Activated naive CD4-positive, alpha-beta T cell treated with anti-CD3 and anti-CD28 coated beads for 36 hours (primary cell): ENCODE measurements around the gene STK10. TPM values are rescaled to one million over a fixed set of nuclear protein-coding genes. Genes with fewer than 3 reads are reported as not detected.
"Not testable (repeated sequence)": the region's sequence is repeated elsewhere in the genome, so short reads cannot be mapped to it uniquely, and the experiment has no call there.

ENCODE experiments used
- CTCF ChIA-PET: fragments of 350-600 bp; sonication (Branson Sonifier 250); formaldehyde crosslinking; loops from one replicate; lab custom pipeline; 2021; ENCODE audit warnings: antibody characterized with exemption; lab: Charles Lee
- DNase-seq: peaks from one replicate; pipeline ENCODE4 v3.0.0-alpha.2; 2020
- H3K27ac Mint-ChIP-seq: one replicate; pipeline ENCODE4 v1.8.0; 2021; ENCODE audit warnings: mild to moderate bottlenecking, mixed read lengths
- H3K27me3 Mint-ChIP-seq: one replicate; pipeline ENCODE4 v1.8.0; 2021; ENCODE audit warnings: low read depth, mixed read lengths
- H3K36me3 Mint-ChIP-seq: one replicate; pipeline ENCODE4 v1.8.0; 2021; ENCODE audit warnings: low read depth, mixed read lengths
- H3K4me1 Mint-ChIP-seq: one replicate; pipeline ENCODE4 v1.8.0; 2021; ENCODE audit warnings: low read depth, mixed read lengths
- H3K4me3 Mint-ChIP-seq: one replicate; pipeline ENCODE4 v1.8.0; 2021; ENCODE audit warnings: mild to moderate bottlenecking, moderate library complexity, mixed read lengths
- H3K9me3 Mint-ChIP-seq: one replicate; pipeline ENCODE4 v1.8.0; 2021; ENCODE audit warnings: mixed read lengths
- intact Hi-C: fragments of 100-400 bp; cut with micrococcal nuclease; formaldehyde crosslinking; loops from one replicate; pipeline ENCODE4 v1.15.1; 2023
- total RNA-seq, 2 experiments: library from RNA; stranded (reverse); gene quantifications; one replicate each; pipeline ENCODE4 v1.2.3, GENCODE V29; 2021

The STK10 gene
- total RNA-seq, 2 experiments from 2014 or later = 44.7 to 55.1 TPM

DNA sequence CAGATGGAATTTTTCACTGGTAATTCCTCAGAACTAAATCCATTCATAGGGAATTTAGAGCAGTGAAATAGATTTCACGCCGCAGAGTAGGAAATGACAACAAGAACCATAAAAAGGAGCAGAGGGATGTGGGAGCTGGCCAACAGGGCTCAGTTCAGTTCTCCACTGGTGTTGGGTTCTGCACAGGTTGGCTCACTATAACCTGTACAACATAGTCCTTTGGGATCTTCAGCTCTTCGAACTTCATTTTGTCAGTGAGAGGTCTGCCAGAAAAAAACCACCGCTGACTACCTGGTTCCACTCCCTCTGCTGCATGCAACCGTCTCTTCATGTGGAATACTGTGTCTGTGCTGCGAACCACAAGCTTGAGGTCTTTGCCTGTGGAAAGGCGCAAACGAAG, 23.7 kb upstream of the STK10 start:
- Mint-ChIP-seq H3K9me3 (no peaks in the 10 kb centered on the region), H3K36me3 (peaks cover 9% of the 10 kb centered on the region), H3K4me1 (no peaks in the 10 kb centered on the region), H3K27ac (no peak overlapping the region), H3K27me3 (no peaks in the 10 kb centered on the region), H3K4me3 (no peak overlapping the region)
- intact Hi-C loops = no loop called here
- CTCF ChIA-PET = interaction anchor here (0.6 to 1.6 kb wide), 3 partner anchors 9 to 181 kb away, joined by 3 to 4 read pairs (median 3); partner anchors contain the start of gene STK10
- DNase-seq = no peak

DNA sequence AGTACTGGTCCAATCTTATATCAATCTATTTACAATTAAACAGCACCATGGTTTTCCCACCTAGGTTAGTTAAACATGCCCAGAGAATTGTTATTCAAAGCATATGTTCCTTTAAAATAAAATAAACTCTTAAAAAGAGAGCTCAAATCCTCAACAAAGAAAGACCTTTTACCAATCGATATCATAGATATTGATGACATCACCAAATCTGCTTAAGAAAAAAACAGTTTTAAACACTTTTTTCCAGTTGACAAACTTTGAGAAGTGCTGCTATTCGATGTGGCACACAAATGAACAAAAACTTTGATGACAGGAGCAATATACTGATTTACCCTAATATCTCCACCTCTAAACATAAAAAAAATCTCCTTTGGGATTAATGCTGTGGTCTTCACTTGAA, 21.7 kb upstream of the STK10 start:
- CTCF ChIA-PET = no interaction called here
- no peaks in the 10 kb centered on the region for H3K4me1 Mint-ChIP-seq
- no peak overlapping the region for H3K27ac Mint-ChIP-seq
- no peak overlapping the region for H3K4me3 Mint-ChIP-seq
- no peak for DNase-seq
- H3K27me3 Mint-ChIP-seq = no peaks in the 10 kb centered on the region
- intact Hi-C loops = no loop called here
- H3K36me3 Mint-ChIP-seq = peaks cover 9% of the 10 kb centered on the region
- no peaks in the 10 kb centered on the region for H3K9me3 Mint-ChIP-seq

DNA sequence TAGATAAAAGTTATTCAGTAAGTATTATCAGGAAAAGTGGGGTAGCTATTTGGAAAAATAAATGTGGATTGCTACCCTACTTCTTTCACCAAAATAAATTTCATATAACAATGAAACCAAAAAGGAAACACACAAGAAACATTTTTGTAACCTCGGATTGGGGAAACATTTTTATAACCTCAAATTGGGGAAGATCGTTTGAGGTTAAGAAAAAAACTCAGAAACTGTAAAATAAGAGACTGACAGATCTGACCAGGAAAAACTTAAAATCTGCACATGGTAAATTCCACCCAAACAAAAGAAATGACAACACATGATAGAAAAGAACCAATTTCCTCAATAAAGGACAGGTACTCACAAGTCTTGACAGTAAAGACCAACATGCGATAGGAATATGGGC, 19.5 kb upstream of the STK10 start:
- Mint-ChIP-seq H3K9me3 (no peaks in the 10 kb centered on the region), H3K4me3 (no peak overlapping the region), H3K27me3 (no peaks in the 10 kb centered on the region), H3K4me1 (no peaks in the 10 kb centered on the region), H3K36me3 (peaks cover 7% of the 10 kb centered on the region), H3K27ac (no peak overlapping the region)
- DNase-seq = no peak
- intact Hi-C loops = no loop called here
- CTCF ChIA-PET = no interaction called here

DNA sequence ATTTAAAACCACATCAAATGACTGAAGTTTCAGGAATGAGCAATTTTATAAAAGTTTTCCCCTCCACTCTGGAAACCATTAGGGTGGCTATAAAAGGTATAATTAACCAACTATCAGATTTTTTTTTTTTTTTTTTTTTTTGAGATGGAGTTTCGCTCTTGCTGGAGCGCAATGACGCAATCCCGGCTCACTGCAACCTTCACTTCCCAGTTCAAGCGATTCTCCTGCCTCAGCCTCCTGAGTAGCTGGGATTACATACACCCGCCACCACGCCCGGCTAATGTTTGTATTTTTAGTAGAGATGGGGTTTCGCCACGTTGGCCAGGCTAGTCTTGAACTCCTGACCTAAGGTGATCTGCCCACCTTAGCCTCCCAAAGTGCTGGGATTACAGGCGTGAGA, 18.0 kb upstream of the STK10 start:
- H3K4me1 Mint-ChIP-seq, CTCF ChIA-PET, H3K27me3 Mint-ChIP-seq, H3K27ac Mint-ChIP-seq, H3K9me3 Mint-ChIP-seq, intact Hi-C loops, H3K36me3 Mint-ChIP-seq, DNase-seq, H3K4me3 Mint-ChIP-seq: not testable (repeated sequence)

DNA sequence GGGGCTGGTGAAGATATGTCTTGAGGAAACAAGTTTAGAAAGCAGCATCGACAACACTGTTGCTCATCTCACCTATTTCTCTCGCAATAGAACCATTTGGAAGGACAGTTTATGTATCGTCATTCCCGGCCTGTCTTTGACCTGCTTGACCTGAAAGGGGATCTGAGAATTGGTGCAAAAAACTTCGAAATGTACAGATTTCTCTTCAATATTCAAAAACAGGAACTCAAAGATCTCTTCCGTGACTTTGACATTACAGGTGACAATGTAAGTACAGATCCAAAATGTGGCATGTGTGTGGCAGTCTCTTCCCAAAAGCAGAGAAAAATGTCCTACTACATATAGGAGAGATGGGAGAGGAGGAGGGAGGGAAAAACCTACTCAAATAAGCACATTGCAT, 12.5 kb upstream of the STK10 start:
- H3K27ac Mint-ChIP-seq = no peak overlapping the region
- H3K27me3 Mint-ChIP-seq = peaks cover 3% of the 10 kb centered on the region
- no peaks in the 10 kb centered on the region for H3K4me1 Mint-ChIP-seq
- no peak for DNase-seq
- CTCF ChIA-PET = no interaction called here
- H3K4me3 Mint-ChIP-seq = no peak overlapping the region
- intact Hi-C loops = no loop called here
- no peaks in the 10 kb centered on the region for H3K9me3 Mint-ChIP-seq
- H3K36me3 Mint-ChIP-seq = no peaks in the 10 kb centered on the region

DNA sequence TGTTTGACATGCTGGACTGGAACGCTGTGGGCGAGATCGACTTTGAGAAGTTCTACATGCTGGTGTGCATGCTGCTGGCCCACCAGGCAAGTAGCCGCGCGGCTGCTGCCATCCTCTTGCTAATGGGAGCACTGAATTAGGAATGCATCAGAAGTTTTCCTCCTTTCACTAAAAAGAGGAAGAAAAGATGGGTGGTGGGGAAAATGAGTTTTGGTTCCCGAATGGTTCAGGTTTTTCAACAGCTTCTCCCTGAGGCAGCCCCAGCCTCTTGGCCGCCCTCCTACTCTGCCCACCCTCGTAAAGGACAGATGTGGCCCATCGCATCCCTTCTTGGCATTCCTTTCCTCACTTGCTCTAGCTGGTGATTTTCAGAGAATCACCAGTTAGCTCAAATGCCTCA, 11.4 kb upstream of the STK10 start:
- no peak overlapping the region for H3K27ac Mint-ChIP-seq
- DNase-seq = no peak
- H3K9me3 Mint-ChIP-seq = no peaks in the 10 kb centered on the region
- H3K27me3 Mint-ChIP-seq = peaks cover 3% of the 10 kb centered on the region
- intact Hi-C loops = loop anchor here (10.0 kb wide), 1 partner anchor 495 kb away; no protein-coding TSS in a partner anchor
- CTCF ChIA-PET = interaction anchor here (0.9 to 3.3 kb wide), 4 partner anchors 9 to 94 kb away, joined by 3 to 11 read pairs (median 5); partner anchors contain the start of gene STK10
- no peak overlapping the region for H3K4me3 Mint-ChIP-seq
- no peaks in the 10 kb centered on the region for H3K36me3 Mint-ChIP-seq
- no peaks in the 10 kb centered on the region for H3K4me1 Mint-ChIP-seq

DNA sequence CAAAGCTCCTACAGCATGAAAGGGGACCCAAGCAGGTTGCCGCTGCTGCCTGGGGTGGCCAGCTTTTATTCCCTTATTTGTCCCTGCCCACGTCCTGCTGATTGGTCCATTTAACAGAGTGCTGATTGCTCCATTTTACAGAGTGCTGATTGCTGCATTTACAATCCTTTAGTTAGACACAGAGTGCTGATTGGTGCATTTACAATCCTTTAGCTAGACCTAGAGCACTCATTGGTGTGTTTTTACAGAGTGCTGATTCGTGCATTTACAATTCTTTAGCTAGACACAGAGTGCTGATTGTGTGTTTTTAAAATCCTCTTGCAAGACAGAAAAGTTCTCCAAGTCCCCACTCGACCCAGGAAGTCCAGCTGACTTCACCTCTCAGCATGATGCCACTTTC, 9.8 kb upstream of the STK10 start:
- intact Hi-C loops = loop anchor here (10.0 kb wide), 1 partner anchor 497 kb away; no protein-coding TSS in a partner anchor
- not testable (repeated sequence) for H3K4me3 Mint-ChIP-seq, H3K27me3 Mint-ChIP-seq, DNase-seq, H3K27ac Mint-ChIP-seq, H3K9me3 Mint-ChIP-seq, H3K36me3 Mint-ChIP-seq, H3K4me1 Mint-ChIP-seq
- CTCF ChIA-PET = interaction anchor here (0.8 to 3.3 kb wide), 4 partner anchors 9 to 139 kb away, joined by 4 to 11 read pairs (median 6); partner anchors contain the start of gene STK10

DNA sequence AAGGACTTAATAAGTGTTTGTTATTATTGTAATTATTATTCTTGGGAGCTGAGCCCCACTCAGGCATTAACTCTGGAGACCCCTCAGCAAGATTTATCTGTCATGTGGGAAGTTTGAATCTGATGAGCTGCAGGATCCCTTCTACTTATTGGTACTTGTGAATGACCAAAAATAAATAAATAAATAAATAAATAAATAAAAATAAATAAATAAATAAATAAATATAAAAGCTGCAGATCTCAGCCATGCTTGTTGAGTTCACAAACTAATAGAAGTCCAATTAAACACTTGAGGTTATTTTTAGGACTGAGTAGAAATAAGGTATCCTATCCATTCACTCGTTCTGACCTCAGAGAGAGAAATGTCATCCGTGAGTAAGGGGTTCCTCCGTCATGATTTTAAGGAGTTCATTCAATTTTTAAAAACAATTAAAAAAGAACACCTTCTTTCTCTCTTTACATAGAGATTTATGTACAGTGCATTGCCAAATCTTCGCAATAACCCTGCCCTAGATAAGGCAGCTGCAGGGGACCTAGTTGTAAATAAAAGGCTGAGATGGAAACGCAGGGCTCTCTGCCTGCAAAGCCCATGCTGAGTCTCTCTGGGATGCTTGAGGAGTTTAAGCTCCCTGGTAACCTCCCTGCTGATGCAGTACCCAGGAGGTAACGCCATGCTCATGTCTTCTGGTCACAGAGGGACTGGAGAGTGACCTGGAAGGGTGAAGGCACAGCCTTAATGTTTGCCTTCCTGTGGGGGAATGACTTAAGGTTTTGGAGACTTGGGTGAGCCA, 7.2 kb upstream of the STK10 start:
- no peak for DNase-seq
- intact Hi-C loops = loop anchor here (10.0 kb wide), 1 partner anchor 500 kb away; no protein-coding TSS in a partner anchor
- H3K36me3 Mint-ChIP-seq = no peaks in the 10 kb centered on the region

DNA sequence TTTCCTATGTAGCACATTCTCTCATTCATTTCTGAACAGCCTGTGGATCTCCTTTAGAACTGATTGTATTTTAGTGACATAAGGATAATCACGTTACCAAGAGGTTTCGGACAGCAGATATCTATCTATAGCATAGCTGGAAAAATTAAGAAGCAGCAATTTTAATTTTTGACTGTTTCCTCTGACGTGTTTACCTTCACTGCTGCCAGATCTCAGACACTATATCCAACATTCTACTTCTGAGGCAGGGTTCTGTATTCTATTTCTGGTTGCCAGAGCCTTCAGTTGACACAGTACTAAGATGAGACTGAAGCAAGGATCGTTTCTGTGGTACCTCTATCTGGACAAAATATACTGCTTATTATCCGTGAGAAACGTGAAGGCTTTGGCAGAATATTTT, 5.8 kb upstream of the STK10 start, which contains the start of gene EFCAB9:
Gene EFCAB9 (plus strand): TSS at position 301 of the 400 bp plus-strand sequence. CDS start 1 bp downstream, at position 302.
- no peak within 1 kb of the TSS for H3K4me3 Mint-ChIP-seq
- CTCF ChIA-PET = interaction anchor here (0.7 to 1.3 kb wide), 3 partner anchors 88 to 130 kb away, joined by 3 read pairs; no protein-coding TSS in a partner anchor

More for the DNA sequence above, 7.2 kb upstream of the STK10 start:
- no peak overlapping the region for H3K4me3 Mint-ChIP-seq
- peaks cover 3% of the 10 kb centered on the region for H3K27me3 Mint-ChIP-seq
- no peaks in the 10 kb centered on the region for H3K4me1 Mint-ChIP-seq
- CTCF ChIA-PET = interaction anchor here (0.6 to 1.2 kb wide), 5 partner anchors 80 to 1872 kb away, joined by 3 to 6 read pairs (median 5); no protein-coding TSS in a partner anchor
- no peak overlapping the region for H3K27ac Mint-ChIP-seq
- no peaks in the 10 kb centered on the region for H3K9me3 Mint-ChIP-seq

DNA sequence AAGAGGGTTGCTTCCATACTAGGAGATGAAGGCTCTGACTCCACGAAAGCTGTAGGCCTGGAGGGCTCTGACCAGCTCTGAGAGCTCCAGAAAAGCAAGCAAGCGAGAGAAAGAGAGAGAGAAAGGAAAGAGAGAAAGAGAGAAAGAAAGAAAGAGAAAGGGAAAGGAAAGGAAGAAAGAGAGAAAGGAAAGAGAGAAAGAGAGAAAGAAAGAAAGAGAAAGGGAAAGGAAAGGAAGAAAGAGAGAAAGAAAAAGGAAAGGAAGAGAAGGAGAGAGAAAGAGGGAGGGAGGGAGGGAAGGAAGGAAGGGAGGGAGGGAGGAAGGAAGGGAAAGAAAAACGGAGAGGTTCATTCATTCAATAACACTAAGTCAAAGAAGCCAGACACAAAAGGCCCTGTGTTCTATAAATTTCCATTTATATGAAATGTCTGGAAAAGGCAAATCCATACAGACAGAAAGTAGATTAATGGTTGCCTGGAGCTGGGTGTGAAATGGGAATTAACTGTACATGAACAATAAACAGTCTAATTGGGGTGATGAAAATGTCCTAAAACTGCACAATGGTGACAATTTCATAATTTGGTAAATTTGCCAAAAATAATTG, 1.8 kb upstream of the STK10 start:
- no peaks in the 10 kb centered on the region for H3K9me3 Mint-ChIP-seq
- no peak overlapping the region for H3K4me3 Mint-ChIP-seq
- H3K4me1 Mint-ChIP-seq = peaks cover 17% of the 10 kb centered on the region
- CTCF ChIA-PET = interaction anchor here (0.6 to 9.1 kb wide), 18 partner anchors 8 to 288 kb away, joined by 3 to 159 read pairs (median 7); partner anchors contain the start of gene UBTD2
- H3K27me3 Mint-ChIP-seq = no peaks in the 10 kb centered on the region
- no peak overlapping the region for H3K27ac Mint-ChIP-seq
- intact Hi-C loops = loop anchor here (2.0 to 10.0 kb wide), 6 partner anchors 35 to 771 kb away; partner anchors contain the start of gene FGF18
- DNase-seq = no peak
- peaks cover 3% of the 10 kb centered on the region for H3K36me3 Mint-ChIP-seq

More for the DNA sequence above, 5.8 kb upstream of the STK10 start, which contains the start of gene EFCAB9:
- no peak within 1 kb of the TSS for H3K27ac Mint-ChIP-seq
- H3K9me3 Mint-ChIP-seq = no peaks in the 10 kb centered on the region
- no peak for DNase-seq
- H3K36me3 Mint-ChIP-seq = no peaks in the 10 kb centered on the region
- H3K27me3 Mint-ChIP-seq = peaks cover 3% of the 10 kb centered on the region
- no peaks in the 10 kb centered on the region for H3K4me1 Mint-ChIP-seq
- intact Hi-C loops = loop anchor here (10.0 kb wide), 1 partner anchor 501 kb away; no protein-coding TSS in a partner anchor

DNA sequence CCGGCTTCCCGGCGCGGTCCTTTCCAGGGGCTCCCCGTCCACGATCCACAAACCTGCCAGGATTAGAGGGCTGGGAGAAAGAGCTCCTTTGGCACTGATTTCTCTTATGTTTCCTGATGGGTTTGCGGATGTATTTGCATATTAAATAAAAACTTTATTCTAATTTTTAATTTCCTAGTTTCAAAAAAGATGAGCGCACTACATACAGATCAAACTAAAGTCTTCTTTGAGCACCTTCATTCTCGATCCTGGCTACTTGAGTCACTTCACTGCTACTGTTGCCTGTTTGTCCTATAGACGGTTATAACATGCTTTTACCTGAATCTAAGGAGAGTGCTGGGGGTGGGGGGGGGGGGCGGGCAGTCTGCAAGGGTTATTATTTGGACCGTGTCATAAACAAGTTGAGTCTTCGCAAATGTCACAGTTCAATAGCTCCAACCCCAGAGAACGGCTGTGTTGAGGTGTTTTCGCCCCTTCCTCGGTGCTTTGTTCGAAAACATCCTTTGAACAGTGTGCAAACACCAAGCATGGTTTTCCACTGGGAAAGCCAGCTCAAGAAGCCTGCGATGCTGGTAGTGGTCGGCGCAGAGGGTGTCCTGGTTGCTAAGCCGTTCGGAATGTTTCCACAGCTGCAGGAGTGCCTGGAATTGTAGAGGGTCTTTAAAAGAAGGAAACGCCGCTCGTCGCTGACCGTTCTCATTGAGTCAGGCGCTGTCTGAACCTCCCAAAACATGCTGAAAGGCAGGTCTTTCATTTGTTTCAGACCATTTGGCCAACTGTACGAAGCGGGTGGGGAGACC, 1.1 kb upstream of the STK10 start:
- Mint-ChIP-seq H3K27me3 (no peaks in the 10 kb centered on the region), H3K4me1 (peaks cover 24% of the 10 kb centered on the region), H3K4me3 (no peak overlapping the region), H3K27ac (no peak overlapping the region), H3K36me3 (peaks cover 4% of the 10 kb centered on the region), H3K9me3 (no peaks in the 10 kb centered on the region)
- intact Hi-C loops = loop anchor here (1.0 to 5.0 kb wide), 16 partner anchors 36 to 770 kb away; partner anchors contain the start of genes FBXW11, FGF18 and UBTD2
- CTCF ChIA-PET = interaction anchor here (0.6 to 9.1 kb wide), 28 partner anchors 9 to 287 kb away, joined by 3 to 159 read pairs (median 5); partner anchors contain the start of gene UBTD2
- no peak for DNase-seq
